ENCODE data around the gene MOB1A.
"Not testable (repeated sequence)": the region's sequence is repeated elsewhere in the genome, so short reads cannot be mapped to it uniquely, and the experiment has no call there.

MOB1A gene

GRCh38 chr2:74221091-74221490 lies 42.4 kb upstream of the MOB1A start:
- Histone ChIP-seq H3K9me3 (ENCODE audit: low read depth, low read length) (no peaks in the 10 kb centered on the region), H3K27ac (no peak overlapping the region), H3K36me3 (ENCODE audit: insufficient read depth, low read length) (peaks cover 36% of the 10 kb centered on the region), H3K9ac (ENCODE audit: insufficient read length) (no peak overlapping the region), H3K4me3 (no peak overlapping the region)
- TF ChIP-seq FOXP2 (optimal IDR thresholded peaks at IDR 0.05; ENCODE audit: control extremely low read depth, extremely low read length, insufficient read depth) (no peak), POLR2AphosphoS5 (IDR thresholded peaks at IDR 0.05; ENCODE audit: borderline replicate concordance, low read depth, low read length) (no peak), EZH2 (IDR thresholded peaks at IDR 0.05) (no peak)
- DNase-seq (ENCODE audit: low read depth, low spot score): no peak

GRCh38 chr2:74219846-74220486 lies 41.3 kb upstream of the MOB1A start:
- DNase-seq (ENCODE audit: low read depth, low spot score): no peak
- Histone ChIP-seq H3K9me3 (ENCODE audit: low read depth, low read length) (no peaks in the 10 kb centered on the region), H3K27ac (no peak overlapping the region), H3K36me3 (ENCODE audit: insufficient read depth, low read length) (peaks cover 46% of the 10 kb centered on the region), H3K4me3 (no peak overlapping the region), H3K9ac (ENCODE audit: insufficient read length) (no peak overlapping the region)
- TF ChIP-seq POLR2AphosphoS5 (IDR thresholded peaks at IDR 0.05; ENCODE audit: borderline replicate concordance, low read depth, low read length) (no peak), FOXP2 (optimal IDR thresholded peaks at IDR 0.05; ENCODE audit: control extremely low read depth, extremely low read length, insufficient read depth) (no peak), EZH2 (IDR thresholded peaks at IDR 0.05) (no peak)

- peaks cover 79% of the 10 kb centered on the region for H3K36me3 ChIP-seq (ENCODE audit: insufficient read depth, low read length)
- H3K9ac ChIP-seq (ENCODE audit: insufficient read length): no peak overlapping the region
These were observed 38.0 kb upstream of the MOB1A start for GRCh38 chr2:74216642-74217041.

GRCh38 chr2:74215771-74216170 lies 37.1 kb upstream of the MOB1A start:
- H3K27ac ChIP-seq; DNase-seq (ENCODE audit: low read depth, low spot score); H3K9me3 ChIP-seq (ENCODE audit: low read depth, low read length); H3K9ac ChIP-seq (ENCODE audit: insufficient read length); H3K4me3 ChIP-seq: not testable (repeated sequence)
- H3K36me3 ChIP-seq (ENCODE audit: insufficient read depth, low read length): peaks cover 88% of the 10 kb centered on the region

More at GRCh38 chr2:74216642-74217041, 38.0 kb upstream of the MOB1A start:
- TF ChIP-seq POLR2AphosphoS5 (IDR thresholded peaks at IDR 0.05; ENCODE audit: borderline replicate concordance, low read depth, low read length) (no peak), FOXP2 (optimal IDR thresholded peaks at IDR 0.05; ENCODE audit: control extremely low read depth, extremely low read length, insufficient read depth) (no peak), EZH2 (IDR thresholded peaks at IDR 0.05) (no peak)
- H3K27ac ChIP-seq: no peak overlapping the region
- H3K4me3 ChIP-seq: no peak overlapping the region
- DNase-seq (ENCODE audit: low read depth, low spot score): no peak
- no peaks in the 10 kb centered on the region for H3K9me3 ChIP-seq (ENCODE audit: low read depth, low read length)

- Histone ChIP-seq H3K9ac (ENCODE audit: insufficient read length) (no peak overlapping the region), H3K9me3 (ENCODE audit: low read depth, low read length) (no peaks in the 10 kb centered on the region), H3K4me3 (no peak overlapping the region), H3K27ac (no peak overlapping the region), H3K36me3 (ENCODE audit: insufficient read depth, low read length) (peaks cover 99% of the 10 kb centered on the region)
- TF ChIP-seq POLR2AphosphoS5 (IDR thresholded peaks at IDR 0.05; ENCODE audit: borderline replicate concordance, low read depth, low read length) (no peak), EZH2 (IDR thresholded peaks at IDR 0.05) (no peak), FOXP2 (optimal IDR thresholded peaks at IDR 0.05; ENCODE audit: control extremely low read depth, extremely low read length, insufficient read depth) (no peak)
- no peak for DNase-seq (ENCODE audit: low read depth, low spot score)
These were observed 34.2 kb upstream of the MOB1A start for GRCh38 chr2:74212702-74213410.

- H3K9ac ChIP-seq (ENCODE audit: insufficient read length): no peak overlapping the region
- H3K27ac ChIP-seq: no peak overlapping the region
- no peaks in the 10 kb centered on the region for H3K9me3 ChIP-seq (ENCODE audit: low read depth, low read length)
- TF ChIP-seq POLR2AphosphoS5 (IDR thresholded peaks at IDR 0.05; ENCODE audit: borderline replicate concordance, low read depth, low read length): no peak
- no peak for TF ChIP-seq FOXP2 (optimal IDR thresholded peaks at IDR 0.05; ENCODE audit: control extremely low read depth, extremely low read length, insufficient read depth)
- TF ChIP-seq EZH2 (IDR thresholded peaks at IDR 0.05): no peak
- no peak overlapping the region for H3K4me3 ChIP-seq
- no peak for DNase-seq (ENCODE audit: low read depth, low spot score)
- peaks cover 100% of the 10 kb centered on the region for H3K36me3 ChIP-seq (ENCODE audit: insufficient read depth, low read length)
These were observed 27.6 kb upstream of the MOB1A start for GRCh38 chr2:74206180-74206688.

GRCh38 chr2:74205596-74205995 lies 26.9 kb upstream of the MOB1A start:
- H3K27ac ChIP-seq: no peak overlapping the region

GRCh38 chr2:74205113-74205512 lies 26.4 kb upstream of the MOB1A start:
- H3K4me3 ChIP-seq: no peak overlapping the region
- H3K27ac ChIP-seq: no peak overlapping the region
- H3K9me3 ChIP-seq (ENCODE audit: low read depth, low read length): no peaks in the 10 kb centered on the region
- H3K36me3 ChIP-seq (ENCODE audit: insufficient read depth, low read length): peaks cover 98% of the 10 kb centered on the region
- no peak overlapping the region for H3K9ac ChIP-seq (ENCODE audit: insufficient read length)
- TF ChIP-seq POLR2AphosphoS5 (IDR thresholded peaks at IDR 0.05; ENCODE audit: borderline replicate concordance, low read depth, low read length) (no peak), FOXP2 (optimal IDR thresholded peaks at IDR 0.05; ENCODE audit: control extremely low read depth, extremely low read length, insufficient read depth) (no peak), EZH2 (IDR thresholded peaks at IDR 0.05) (no peak)
- no peak for DNase-seq (ENCODE audit: low read depth, low spot score)

More at GRCh38 chr2:74205596-74205995, 26.9 kb upstream of the MOB1A start:
- Histone ChIP-seq H3K9ac (ENCODE audit: insufficient read length) (no peak overlapping the region), H3K4me3 (no peak overlapping the region), H3K36me3 (ENCODE audit: insufficient read depth, low read length) (peaks cover 100% of the 10 kb centered on the region), H3K9me3 (ENCODE audit: low read depth, low read length) (no peaks in the 10 kb centered on the region)
- TF ChIP-seq EZH2 (IDR thresholded peaks at IDR 0.05): no peak
- TF ChIP-seq FOXP2 (optimal IDR thresholded peaks at IDR 0.05; ENCODE audit: control extremely low read depth, extremely low read length, insufficient read depth): no peak
- no peak for TF ChIP-seq POLR2AphosphoS5 (IDR thresholded peaks at IDR 0.05; ENCODE audit: borderline replicate concordance, low read depth, low read length)
- no peak for DNase-seq (ENCODE audit: low read depth, low spot score)
